T1000 (cell line): Measurements from ENCODE around the gene AFF3.

Experiments
- DNase-seq: peaks from one replicate; lab custom pipeline; 2025; ENCODE audit warnings: mixed read lengths; lab: John Stamatoyannopoulos, UW

The AFF3 gene

DNA sequence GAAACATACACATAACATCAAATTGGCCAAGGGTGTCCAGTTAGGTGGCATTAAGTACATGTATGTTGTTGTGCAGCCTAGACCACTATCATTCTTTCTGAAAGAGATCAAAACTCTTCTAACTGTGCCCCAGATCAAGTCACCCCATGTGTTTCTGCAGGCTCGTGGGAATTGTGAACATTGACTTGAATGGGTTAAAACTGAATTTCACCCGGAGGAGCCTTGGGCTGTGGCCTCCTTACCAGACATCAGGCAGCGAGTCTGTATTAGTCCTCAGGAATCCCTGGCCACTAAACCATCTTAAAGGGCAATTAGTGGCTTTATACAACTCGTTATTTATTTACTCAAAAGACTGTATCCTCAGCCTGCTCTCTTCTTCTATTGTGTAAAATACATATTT lies 503.6 kb downstream of the AFF3 start:
- DNase-seq = no peak

GRCh38 chr2:99637159-99637697 lies 505.2 kb downstream of the AFF3 start:
- no peak for DNase-seq

DNA sequence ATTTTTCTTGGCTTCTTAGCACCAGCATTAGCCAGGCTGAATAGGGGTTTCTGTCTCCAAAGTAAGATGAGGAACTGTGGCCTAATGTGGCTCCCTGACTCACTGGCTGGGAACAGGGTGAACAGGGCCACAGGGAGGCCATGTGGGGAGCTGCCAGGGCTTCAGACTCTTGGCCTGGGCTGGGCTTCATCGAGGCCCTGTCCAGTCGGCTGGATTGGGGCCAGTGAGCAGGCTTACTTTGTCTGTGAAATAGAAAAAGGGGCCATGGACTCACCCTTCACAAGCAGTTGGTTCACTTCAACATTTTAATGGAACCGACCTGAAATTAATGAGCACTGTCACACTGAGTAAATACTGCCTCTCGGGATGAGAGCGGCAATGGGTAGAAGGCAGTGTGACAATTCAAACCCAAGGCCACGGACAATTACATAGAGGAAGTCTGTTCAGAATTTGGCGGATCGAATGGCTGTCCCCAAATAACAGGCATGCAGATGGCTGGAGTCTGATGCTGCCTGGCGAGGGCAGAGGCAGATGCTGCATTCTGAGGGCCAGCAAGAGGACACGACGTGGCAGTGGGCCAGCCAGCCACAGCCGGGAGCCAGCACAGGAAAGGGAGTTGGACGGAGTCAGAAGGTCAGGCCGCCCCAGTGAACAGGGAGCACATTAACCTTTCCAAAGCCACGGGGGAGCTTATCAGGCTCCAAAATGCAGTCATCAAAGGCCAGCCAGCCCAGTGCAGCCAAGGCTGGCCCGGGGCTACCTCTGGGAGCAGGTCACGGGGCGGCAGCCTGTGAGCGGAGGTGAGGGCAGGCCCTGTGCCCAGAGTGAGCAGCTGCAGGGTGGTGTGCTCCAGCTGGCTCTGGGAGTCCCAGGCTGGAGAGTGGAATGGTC lies 506.0 kb downstream of the AFF3 start:
- no peak for DNase-seq

DNA sequence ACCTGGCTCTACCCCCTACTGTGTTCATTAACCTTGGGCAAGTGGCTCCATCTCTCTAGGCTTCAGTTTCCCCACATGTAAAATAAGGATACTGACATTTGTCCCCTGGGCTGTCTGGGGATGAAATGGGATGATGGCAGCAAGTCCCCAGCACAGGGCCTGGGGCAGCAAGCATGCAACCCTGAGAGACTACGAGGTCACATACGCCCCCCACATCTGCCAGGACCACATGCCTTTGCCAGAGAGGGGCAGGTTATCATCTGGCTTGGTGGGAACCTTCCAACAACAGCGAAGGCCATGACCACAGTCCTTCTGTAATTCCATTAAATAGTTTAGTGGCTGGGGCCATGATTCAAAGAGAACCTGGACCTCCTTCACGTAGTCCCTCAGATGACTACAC lies 506.7 kb downstream of the AFF3 start:
- DNase-seq = no peak

DNA sequence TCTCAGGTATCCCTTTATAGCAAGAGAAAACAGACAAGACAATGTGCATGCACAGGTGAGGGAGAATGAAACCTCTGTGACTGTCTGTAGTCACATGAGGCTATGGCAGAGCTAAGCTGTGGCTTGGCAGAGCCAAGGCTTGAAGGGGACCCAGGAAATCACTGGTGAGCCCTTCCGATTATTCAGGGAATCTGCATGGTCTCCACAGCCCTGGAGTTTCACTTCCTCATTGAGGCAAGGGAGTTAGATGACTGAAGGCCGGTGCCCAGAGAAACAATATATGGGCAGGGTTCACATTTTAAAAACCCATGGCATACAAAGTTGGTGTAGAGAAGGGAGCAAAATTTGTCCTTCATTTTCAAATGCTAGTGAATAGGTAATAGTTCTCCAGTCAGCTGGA lies 508.2 kb downstream of the AFF3 start:
- no peak for DNase-seq

GRCh38 chr2:99631700-99632099 lies 510.7 kb downstream of the AFF3 start:
- no peak for DNase-seq

- no peak for DNase-seq
Measured at GRCh38 chr2:99629320-99629719, 513.1 kb downstream of the AFF3 start.

- DNase-seq = no peak
Measured at GRCh38 chr2:99626158-99626557, 516.2 kb downstream of the AFF3 start.

DNA sequence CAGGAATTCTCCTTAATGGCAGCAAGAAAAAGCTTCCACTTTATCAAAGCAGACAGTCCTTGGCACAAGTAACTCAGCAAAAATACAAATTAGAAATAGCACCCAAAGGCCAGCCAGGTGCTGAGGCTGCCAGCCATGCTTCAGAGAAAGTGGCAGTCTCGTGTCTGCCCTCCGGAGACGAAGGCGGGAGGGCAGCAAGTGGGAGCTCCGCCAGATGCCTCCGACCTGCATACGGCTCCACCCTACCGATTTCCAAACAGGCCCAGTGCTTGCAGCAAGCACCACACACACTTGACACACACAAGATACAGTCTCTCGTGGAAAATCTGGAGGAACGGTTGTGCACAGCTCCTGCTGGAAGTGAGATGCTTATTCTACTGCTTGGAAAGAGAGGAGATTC lies 517.7 kb downstream of the AFF3 start:
- DNase-seq = no peak

DNA sequence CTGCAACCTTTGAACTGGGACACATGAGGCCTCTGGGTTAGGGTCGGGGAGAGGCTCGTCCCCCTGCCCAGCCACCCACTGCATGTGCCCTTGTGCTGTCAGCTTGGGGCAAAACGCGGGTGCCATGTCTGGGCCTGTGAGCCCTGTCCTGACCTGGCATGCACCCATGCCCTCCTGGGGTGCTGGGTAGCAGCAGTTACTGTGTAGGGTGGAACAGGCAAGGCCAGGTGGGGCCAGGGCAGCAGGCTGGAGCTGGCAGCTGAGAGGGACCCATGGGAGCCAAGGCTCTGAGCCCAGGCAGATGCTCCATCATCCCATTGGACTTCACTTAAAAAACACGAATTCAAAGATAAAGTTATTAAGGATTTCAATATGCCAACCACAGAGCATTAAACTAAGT lies 518.8 kb downstream of the AFF3 start:
- DNase-seq = no peak

DNA sequence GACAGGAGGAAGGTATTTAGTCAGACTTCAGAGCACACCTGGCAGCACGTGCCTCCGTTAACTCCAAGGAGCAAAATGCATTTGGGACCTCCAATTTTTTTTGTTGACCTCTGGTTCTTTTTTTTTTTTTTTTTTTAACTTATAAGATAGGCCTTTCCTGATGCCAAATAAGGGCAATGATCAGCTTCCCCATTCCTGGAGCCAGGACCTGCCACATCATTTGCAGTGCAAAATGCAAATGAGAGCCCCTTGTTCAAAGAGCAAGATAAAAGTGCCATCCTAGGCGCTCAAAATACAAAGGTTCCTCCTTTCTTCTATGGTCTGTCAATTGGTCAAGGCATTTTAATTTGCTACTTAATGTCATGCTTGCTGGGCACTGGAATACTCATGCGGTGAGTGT lies 519.4 kb downstream of the AFF3 start:
- DNase-seq = no peak

DNA sequence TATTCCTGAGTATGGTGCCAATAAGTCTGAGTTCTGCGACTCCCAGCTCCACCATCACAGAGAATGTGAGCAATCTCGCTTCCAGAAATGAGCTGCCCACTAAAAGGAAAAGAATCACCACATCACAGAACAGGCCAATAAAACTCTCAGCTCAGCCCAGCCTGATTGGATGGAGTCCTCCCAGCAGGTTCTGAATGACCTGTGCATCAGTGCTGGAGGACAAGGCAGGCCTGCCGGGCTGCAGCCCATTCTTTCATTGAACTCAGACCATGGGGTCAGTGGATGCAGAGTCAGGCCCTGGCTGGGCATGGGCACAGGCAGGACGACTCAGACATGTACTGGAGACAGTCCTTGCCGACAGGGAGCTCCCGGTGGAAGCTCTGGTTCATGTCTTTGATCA lies 519.9 kb downstream of the AFF3 start:
- DNase-seq = no peak

DNA sequence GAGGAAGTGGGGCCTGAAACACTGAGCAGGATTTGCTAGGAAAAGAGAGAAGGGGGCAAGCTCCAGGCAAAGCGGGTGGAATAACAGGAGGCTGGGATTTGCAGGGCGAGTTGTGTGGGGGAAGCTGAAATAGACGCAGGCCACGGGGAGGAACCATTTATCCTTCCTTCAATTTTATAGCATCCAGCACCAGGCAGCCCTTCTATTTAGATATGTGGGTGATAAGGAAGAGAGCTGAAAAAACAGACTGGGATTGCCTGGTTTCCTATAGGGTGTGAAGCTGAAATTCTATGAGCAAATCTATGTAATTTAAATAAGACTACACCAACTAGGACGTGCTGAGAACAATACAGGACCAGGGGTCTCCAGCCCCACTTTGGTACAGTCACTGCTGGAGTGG lies 520.6 kb downstream of the AFF3 start:
- DNase-seq = no peak

- no peak for DNase-seq
Measured at GRCh38 chr2:99621106-99621505, 521.3 kb downstream of the AFF3 start.

DNA sequence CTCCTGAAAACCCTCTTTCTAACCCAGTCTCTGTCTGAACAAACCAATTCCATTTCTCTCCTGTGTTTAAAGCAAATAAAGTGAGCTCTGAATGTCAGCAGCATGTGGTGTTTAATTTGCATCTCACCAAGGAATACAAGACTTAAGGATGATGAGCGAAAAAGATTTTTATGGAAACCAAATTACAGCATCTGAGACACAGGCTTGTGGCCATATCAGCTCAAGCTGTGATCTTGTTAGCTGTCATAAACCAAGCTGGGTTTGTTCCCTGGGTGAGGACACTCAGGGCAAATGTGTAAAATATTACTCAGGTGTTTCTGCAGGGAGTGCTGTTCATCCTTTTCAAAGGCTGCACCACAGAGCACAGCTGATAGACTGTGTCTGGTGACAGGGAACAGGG lies 523.2 kb downstream of the AFF3 start:
- DNase-seq = no peak

DNA sequence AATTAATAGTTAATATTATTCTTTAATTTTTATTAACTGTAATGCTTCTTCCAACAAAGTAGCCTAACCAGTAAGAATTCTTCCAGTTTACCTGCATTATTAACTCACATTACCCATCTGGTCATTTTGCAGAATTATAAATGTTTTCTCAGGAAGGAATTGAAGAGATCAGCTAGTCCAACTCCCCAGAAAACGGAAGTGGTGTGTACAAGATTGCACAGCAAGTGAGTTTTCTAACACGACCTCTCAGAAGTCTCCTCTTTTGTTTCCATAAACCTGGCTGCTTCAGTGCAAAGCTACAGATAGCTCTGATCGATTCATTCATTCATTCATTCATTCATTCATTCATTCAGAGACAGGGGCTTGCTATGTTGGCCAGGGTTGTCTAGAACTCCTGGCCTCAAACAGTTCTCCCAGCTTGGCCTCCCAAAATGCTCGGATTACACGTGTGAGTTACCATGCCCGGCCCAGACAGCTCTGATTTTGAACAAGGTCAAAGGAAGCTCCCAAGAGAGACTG lies 523.8 kb downstream of the AFF3 start:
- no peak for DNase-seq

DNA sequence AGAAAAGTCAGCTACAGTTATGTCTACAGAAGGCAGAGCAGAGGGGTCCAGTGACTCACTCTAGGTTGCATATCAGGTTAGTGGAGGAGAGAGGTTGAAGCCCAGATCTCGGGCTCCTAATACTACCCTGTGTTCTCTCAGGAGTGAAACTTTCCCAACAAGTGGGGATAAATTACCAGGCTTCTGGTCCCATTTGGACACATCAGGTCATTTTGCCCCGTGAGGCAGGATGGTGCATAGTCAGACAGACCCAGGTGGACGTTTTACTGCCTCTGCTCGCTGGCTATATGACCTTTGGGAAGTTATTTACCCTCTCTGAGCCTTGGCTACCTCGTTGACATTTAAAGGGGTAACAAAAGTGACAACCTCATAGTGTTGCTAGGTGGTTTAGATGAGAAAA lies 524.6 kb downstream of the AFF3 start:
- DNase-seq = no peak

DNA sequence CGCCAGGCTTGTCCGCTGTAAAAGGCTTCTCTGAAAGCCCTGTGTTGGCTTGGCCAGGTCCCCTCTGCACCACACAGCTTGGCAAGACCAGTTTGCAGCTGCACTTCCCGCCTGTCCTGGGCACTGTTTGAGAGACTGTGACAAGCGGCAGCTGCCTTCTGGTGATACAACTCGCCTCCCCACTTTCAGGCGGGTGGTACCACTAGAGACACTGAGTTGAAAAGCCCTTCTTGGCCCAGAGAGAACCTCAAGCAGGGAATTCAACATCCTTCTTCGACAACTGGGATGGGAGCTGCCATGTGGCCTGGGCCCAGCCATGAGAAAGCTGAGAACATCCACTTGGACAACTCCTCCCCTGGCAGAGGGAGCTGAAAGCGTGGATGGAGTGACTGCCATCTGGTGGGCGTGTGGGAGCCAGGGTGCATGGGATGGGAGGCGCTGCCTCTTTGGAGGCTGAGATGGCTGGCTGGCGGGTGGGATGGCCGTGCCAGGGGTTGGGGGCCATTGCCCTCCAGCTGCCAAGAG lies 527.1 kb downstream of the AFF3 start:
- DNase-seq = no peak

DNA sequence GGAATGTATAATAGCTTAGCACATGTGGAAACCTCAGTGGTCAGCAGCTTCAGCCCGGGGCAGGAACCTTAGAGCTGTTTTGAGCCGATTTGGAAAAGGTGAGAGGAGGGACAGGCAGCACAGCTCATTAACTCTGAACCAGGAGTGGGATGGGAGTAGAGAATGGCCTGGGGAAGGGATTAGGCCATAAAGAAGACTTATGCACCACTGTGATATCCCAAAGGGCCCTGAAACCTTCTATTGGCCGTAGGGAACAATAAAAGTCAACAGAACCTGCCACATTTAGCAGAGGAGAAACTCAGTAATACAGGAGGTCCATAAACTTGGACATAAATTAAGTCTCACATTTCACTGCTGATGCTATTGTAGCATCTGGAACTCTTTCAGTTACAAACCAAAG lies 528.4 kb downstream of the AFF3 start:
- no peak for DNase-seq

DNA sequence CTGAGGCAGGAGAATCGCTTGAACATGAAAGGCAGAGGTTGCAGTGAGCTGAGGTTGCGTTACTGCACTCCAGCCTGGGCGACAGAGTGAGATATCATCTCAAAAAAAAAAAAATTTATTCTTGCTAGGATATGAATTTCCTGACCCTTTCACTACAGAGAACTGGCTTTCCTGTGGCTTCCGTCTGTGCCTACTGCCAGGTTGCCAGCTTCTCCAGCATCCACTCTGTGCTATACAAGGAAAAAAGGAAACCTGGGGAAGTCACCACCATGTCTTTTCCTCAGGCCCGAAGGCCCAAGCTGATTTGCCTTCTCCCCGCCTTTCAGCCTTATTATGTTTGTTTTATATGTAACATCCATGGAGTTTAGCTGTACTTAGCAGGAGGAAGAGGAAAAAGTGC lies 530.6 kb downstream of the AFF3 start:
- no peak for DNase-seq

GRCh38 chr2:99611034-99611433 lies 531.4 kb downstream of the AFF3 start:
- no peak for DNase-seq

DNA sequence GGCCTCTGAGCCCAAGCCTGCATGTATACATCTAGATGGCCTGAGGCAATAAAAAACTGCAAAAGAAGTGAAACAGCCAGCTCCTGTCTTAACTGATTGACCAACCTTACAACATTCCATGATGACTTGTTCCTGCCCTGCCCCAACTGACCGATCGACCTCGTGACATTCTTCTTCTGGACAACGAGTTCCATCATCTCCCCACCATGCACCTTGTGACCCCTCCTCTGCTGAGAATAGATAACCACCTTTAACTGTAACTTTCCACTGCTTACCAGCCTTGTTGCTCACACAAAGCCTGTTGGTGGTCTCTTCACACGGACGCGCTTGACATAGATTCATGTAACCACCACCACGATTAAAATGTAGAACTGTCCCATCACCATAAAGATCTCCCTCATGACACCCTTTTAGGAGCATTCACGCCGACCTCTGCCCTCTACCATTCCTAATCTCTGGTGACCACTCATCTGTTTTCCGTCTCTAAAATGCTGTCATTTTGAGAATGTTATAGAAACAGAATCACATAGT lies 532.5 kb downstream of the AFF3 start:
- DNase-seq = no peak

- no peak for DNase-seq
Measured at GRCh38 chr2:99608861-99609260, 533.5 kb downstream of the AFF3 start.
